Endothelial cell (in vitro differentiated cells): ENCODE results near the gene SYF2. TPM values are rescaled to one million over a fixed set of nuclear protein-coding genes. Genes with fewer than 3 reads are reported as not detected.

ENCODE experiments used
- DNase-seq: peaks from one replicate; pipeline ENCODE4 v3.0.0; 2021; ENCODE audit warnings: low spot score
- H3K27ac Mint-ChIP-seq: one replicate; pipeline ENCODE4 v1.8.0; 2021; ENCODE audit warnings: mixed read lengths, inconsistent platforms; ENCODE audit not compliant: unreplicated experiment
- H3K27me3 Mint-ChIP-seq: one replicate; pipeline ENCODE4 v1.8.0; 2021; ENCODE audit warnings: mild to moderate bottlenecking, moderate library complexity, mixed read lengths, inconsistent platforms; ENCODE audit not compliant: unreplicated experiment
- H3K36me3 Mint-ChIP-seq: one replicate; pipeline ENCODE4 v1.8.0; 2021; ENCODE audit warnings: mild to moderate bottlenecking, low read depth, mixed read lengths, inconsistent platforms; ENCODE audit not compliant: unreplicated experiment
- H3K4me1 Mint-ChIP-seq: one replicate; pipeline ENCODE4 v1.8.0; 2021; ENCODE audit warnings: mild to moderate bottlenecking, mixed read lengths, inconsistent platforms; ENCODE audit not compliant: unreplicated experiment
- H3K4me3 Mint-ChIP-seq: one replicate; pipeline ENCODE4 v1.8.0; 2021; ENCODE audit warnings: mild to moderate bottlenecking, mixed read lengths, inconsistent platforms; ENCODE audit not compliant: unreplicated experiment
- H3K9me3 Mint-ChIP-seq: one replicate; pipeline ENCODE4 v1.8.0; 2021; ENCODE audit warnings: mixed read lengths, inconsistent platforms; ENCODE audit not compliant: unreplicated experiment
- total RNA-seq: library from RNA; stranded (reverse); fragmentation: NEBNext Ultra II Directional; extraction: Animal tissue kit (Norgen Biotek cat#: 25700); gene quantifications from one replicate; pipeline ENCODE4 v1.2.1, GENCODE V29; 2021; ENCODE audit not compliant: unreplicated experiment
- TF ChIP-seq, protein P1 (sequence below): fragments of 200-600 bp; sonication (generic); IDR thresholded peaks from one replicate; pipeline ENCODE4 v1.5.0; 2021; ENCODE audit warnings: antibody characterized with exemption; ENCODE audit not compliant: unreplicated experiment

SYF2 gene
- total RNA-seq, 1 donor from 2014 or later, result 34.9 TPM

DNA sequence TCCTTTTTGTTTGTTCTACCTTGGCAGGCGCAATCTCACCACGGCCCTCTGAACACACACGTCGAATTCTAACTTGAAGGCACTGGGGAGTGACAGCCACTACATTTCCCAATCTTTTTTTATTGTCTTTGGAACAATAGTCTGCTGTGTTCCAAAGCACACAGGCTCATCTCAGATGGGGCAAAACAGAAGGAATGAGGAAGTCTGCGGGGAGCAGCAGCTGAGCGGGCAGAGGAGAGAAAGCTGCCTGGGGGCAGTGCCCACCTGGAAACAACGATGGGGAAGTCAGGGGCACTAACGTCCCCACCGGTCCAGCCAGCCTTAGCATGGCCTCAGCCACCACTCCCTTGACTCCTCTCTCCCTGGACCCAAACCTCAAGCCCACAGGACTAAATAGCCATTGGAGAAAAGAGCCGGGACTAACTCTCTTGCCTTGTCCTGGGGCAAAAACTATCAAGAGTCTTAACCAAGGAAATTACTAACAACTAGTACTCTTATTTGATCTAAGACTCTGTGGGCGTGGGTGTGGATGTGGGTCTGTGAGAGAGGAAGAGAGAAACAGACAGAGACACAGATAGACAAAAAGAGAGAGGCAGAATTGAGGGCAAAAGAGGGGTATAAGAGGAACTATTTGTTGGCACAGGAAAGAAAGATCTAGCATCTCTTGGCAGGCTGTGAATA lies 34.2 kb downstream of the SYF2 start:
- H3K27me3 Mint-ChIP-seq, result peaks cover 9% of the 10 kb centered on the region
- DNase-seq, result no peak
- H3K4me3 Mint-ChIP-seq, result no peak overlapping the region
- TF ChIP-seq, protein P1, sequence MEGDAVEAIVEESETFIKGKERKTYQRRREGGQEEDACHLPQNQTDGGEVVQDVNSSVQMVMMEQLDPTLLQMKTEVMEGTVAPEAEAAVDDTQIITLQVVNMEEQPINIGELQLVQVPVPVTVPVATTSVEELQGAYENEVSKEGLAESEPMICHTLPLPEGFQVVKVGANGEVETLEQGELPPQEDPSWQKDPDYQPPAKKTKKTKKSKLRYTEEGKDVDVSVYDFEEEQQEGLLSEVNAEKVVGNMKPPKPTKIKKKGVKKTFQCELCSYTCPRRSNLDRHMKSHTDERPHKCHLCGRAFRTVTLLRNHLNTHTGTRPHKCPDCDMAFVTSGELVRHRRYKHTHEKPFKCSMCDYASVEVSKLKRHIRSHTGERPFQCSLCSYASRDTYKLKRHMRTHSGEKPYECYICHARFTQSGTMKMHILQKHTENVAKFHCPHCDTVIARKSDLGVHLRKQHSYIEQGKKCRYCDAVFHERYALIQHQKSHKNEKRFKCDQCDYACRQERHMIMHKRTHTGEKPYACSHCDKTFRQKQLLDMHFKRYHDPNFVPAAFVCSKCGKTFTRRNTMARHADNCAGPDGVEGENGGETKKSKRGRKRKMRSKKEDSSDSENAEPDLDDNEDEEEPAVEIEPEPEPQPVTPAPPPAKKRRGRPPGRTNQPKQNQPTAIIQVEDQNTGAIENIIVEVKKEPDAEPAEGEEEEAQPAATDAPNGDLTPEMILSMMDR, result no peak
- peaks cover 8% of the 10 kb centered on the region for H3K4me1 Mint-ChIP-seq
- H3K9me3 Mint-ChIP-seq, result no peaks in the 10 kb centered on the region
- no peaks in the 10 kb centered on the region for H3K36me3 Mint-ChIP-seq
- H3K27ac Mint-ChIP-seq, result no peak overlapping the region

DNA sequence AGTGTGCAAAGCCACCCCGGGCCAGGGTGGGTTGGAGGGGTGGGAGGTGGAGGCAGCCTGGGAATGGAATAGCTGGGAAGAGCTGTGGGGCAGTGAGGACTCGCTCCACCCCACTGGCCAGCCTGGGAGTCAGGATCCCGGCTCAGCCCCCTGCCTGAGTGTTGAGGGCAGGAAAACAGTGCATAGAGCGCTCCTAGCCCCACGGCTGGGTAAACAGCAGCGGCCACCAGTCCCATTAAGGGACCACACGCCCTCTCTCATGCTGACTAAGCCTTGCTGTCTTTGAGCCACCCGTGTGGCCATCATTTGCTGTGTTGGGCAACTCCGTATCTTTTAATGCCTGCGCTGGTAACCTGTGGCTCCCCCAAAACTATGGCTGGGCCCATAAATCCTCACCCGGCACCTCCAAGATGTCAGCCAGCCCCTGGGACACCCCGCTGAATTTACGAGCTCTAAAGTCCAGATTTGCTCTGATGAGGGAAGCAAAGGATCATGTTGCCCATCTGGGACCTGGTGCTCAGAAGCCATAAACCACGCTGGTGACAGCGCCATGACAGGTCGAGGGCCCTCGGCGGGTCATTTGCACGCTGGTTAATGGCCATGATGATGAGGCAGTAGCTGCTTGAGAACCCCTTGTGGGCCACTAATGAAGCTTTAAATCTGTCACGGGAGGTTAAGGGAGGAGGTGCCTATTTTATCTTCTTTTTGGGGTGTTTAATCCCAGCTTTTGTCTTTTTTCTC lies 34.9 kb downstream of the SYF2 start:
- DNase-seq, result no peak
- H3K27me3 Mint-ChIP-seq, result peaks cover 9% of the 10 kb centered on the region
- H3K36me3 Mint-ChIP-seq, result no peaks in the 10 kb centered on the region
- no peaks in the 10 kb centered on the region for H3K9me3 Mint-ChIP-seq
- H3K4me1 Mint-ChIP-seq, result peaks cover 8% of the 10 kb centered on the region
- H3K27ac Mint-ChIP-seq, result no peak overlapping the region
- no peak overlapping the region for H3K4me3 Mint-ChIP-seq
- TF ChIP-seq, protein P1, result no peak

DNA sequence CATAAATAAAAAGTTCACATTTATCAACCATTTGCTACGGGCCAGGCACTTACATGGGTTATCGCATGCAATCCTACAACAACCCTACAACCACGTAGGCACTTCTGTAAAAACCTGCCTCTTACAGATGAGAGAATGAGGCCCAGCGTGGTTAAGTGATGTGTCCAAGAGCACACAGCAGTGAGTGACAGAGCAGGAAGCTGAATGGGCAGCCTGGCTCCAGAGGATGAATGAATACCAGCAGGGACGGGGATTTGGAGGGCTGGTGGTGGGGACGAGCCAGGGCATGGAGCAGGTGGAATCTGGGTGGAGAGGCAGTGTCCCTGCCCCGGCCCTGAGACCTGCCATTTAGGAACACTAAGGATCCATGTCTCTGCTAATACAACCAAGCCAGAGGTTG lies 35.5 kb downstream of the SYF2 start:
- H3K27me3 Mint-ChIP-seq, result peaks cover 9% of the 10 kb centered on the region
- no peak overlapping the region for H3K4me3 Mint-ChIP-seq
- H3K36me3 Mint-ChIP-seq, result no peaks in the 10 kb centered on the region
- DNase-seq, result no peak
- TF ChIP-seq, protein P1, result no peak
- H3K27ac Mint-ChIP-seq, result no peak overlapping the region
- H3K9me3 Mint-ChIP-seq, result no peaks in the 10 kb centered on the region
- H3K4me1 Mint-ChIP-seq, result peaks cover 8% of the 10 kb centered on the region

DNA sequence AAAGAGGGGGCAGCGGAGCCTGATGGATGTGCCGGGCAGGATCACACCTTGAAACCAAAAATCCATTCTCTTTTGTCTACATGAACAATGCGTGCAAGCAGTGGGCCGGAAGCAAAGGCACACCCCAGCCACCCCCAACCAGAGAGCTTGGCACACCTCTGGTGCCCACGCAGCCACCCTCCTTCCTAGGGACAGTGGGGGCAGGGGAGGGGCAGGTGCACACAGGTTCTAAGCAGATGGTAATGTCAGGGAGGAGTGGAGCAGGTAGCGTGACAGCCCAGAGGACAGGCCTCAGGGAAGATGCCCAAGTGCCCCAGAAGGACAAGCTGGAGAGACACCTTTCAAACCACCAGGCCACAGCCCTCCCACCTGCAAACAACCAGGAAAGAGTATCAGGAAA lies 36.5 kb downstream of the SYF2 start:
- Mint-ChIP-seq H3K36me3 (no peaks in the 10 kb centered on the region), H3K27me3 (peaks cover 6% of the 10 kb centered on the region), H3K27ac (no peak overlapping the region), H3K9me3 (no peaks in the 10 kb centered on the region), H3K4me3 (no peak overlapping the region), H3K4me1 (peaks cover 8% of the 10 kb centered on the region)
- TF ChIP-seq, protein P1, result no peak
- no peak for DNase-seq

DNA sequence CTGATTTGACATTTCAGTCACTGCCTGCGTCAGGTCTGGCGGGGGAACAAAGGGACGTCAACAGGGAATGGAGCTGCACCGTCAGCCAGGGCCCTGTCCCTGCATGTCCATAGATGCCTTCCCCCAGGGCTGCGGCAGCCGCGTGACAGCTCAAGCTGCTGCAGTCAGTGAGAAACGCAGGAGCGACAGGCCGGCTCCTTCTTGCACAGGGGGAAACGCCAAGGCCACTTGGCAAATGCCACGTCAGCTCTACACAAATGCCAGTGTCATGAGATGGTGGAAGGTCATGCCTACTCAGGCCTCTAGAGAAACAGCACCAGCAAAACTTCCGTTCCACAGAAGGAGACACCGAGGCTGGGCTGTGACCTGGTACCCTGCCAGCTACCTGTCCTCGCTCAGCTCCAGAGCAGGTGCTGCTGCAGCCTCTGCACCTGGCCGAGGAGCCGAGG lies 37.7 kb downstream of the SYF2 start:
- Mint-ChIP-seq H3K4me3 (no peak overlapping the region), H3K4me1 (peaks cover 8% of the 10 kb centered on the region), H3K36me3 (no peaks in the 10 kb centered on the region), H3K9me3 (no peaks in the 10 kb centered on the region), H3K27me3 (peaks cover 6% of the 10 kb centered on the region), H3K27ac (no peak overlapping the region)
- DNase-seq, result no peak
- TF ChIP-seq, protein P1, result no peak
